Measurements from ENCODE around the gene RPS10.
"Not testable (repeated sequence)": the region's sequence is repeated elsewhere in the genome, so short reads cannot be mapped to it uniquely, and the experiment has no call there.

RPS10 gene

GRCh38 chr6:34375833-34376232, 50.0 kb downstream of the RPS10 start:
- DNase-seq: no peak
- TF ChIP-seq CTCF (IDR thresholded peaks at IDR 0.05; ENCODE audit: low read depth, low read length): no peak
- Histone ChIP-seq H3K36me3 (no peaks in the 10 kb centered on the region; the same call in none of the 2 replicates), H3K4me3 (ENCODE audit: low read depth, low read length) (no peak overlapping the region), H3K27me3 (no peaks in the 10 kb centered on the region), H3K9me3 (no peaks in the 10 kb centered on the region), H3K4me1 (no peaks in the 10 kb centered on the region)

GRCh38 chr6:34374508-34374907, 51.4 kb downstream of the RPS10 start:
- Histone ChIP-seq H3K36me3 (peaks cover 6% of the 10 kb centered on the region), H3K4me1 (no peaks in the 10 kb centered on the region), H3K4me3 (ENCODE audit: low read depth, low read length) (no peak overlapping the region), H3K27me3 (no peaks in the 10 kb centered on the region), H3K9me3 (no peaks in the 10 kb centered on the region)
- DNase-seq: no peak
- TF ChIP-seq CTCF (IDR thresholded peaks at IDR 0.05; ENCODE audit: low read depth, low read length): no peak

- Histone ChIP-seq H3K27me3 (no peaks in the 10 kb centered on the region), H3K4me3 (ENCODE audit: low read depth, low read length) (no peak overlapping the region), H3K4me1 (no peaks in the 10 kb centered on the region), H3K9me3 (no peaks in the 10 kb centered on the region), H3K36me3 (peaks cover 6% of the 10 kb centered on the region)
- no peak for DNase-seq
- TF ChIP-seq CTCF (IDR thresholded peaks at IDR 0.05; ENCODE audit: low read depth, low read length): no peak
Measured at GRCh38 chr6:34374069-34374468, 51.8 kb downstream of the RPS10 start.

GRCh38 chr6:34373511-34373910, 52.4 kb downstream of the RPS10 start:
- Histone ChIP-seq H3K4me1 (no peaks in the 10 kb centered on the region), H3K36me3 (peaks cover 6% of the 10 kb centered on the region), H3K27me3 (no peaks in the 10 kb centered on the region), H3K4me3 (ENCODE audit: low read depth, low read length) (no peak overlapping the region), H3K9me3 (no peaks in the 10 kb centered on the region)
- no peak for TF ChIP-seq CTCF (IDR thresholded peaks at IDR 0.05; ENCODE audit: low read depth, low read length)
- no peak for DNase-seq

- H3K4me1 ChIP-seq; H3K27me3 ChIP-seq; DNase-seq; H3K36me3 ChIP-seq; H3K9me3 ChIP-seq; H3K4me3 ChIP-seq (ENCODE audit: low read depth, low read length): not testable (repeated sequence)
Measured at GRCh38 chr6:34371865-34372264, 54.0 kb downstream of the RPS10 start.

- Histone ChIP-seq H3K4me1 (no peaks in the 10 kb centered on the region), H3K36me3 (peaks cover 6% of the 10 kb centered on the region), H3K4me3 (ENCODE audit: low read depth, low read length) (no peak overlapping the region), H3K9me3 (no peaks in the 10 kb centered on the region), H3K27me3 (no peaks in the 10 kb centered on the region)
- no peak for DNase-seq
- no peak for TF ChIP-seq CTCF (IDR thresholded peaks at IDR 0.05; ENCODE audit: low read depth, low read length)
Measured at GRCh38 chr6:34370361-34370760, 55.5 kb downstream of the RPS10 start.

- no peak for TF ChIP-seq CTCF (IDR thresholded peaks at IDR 0.05; ENCODE audit: low read depth, low read length)
- no peak overlapping the region for H3K4me3 ChIP-seq (ENCODE audit: low read depth, low read length)
- no peak for DNase-seq
- H3K27me3 ChIP-seq: no peaks in the 10 kb centered on the region
- no peaks in the 10 kb centered on the region for H3K4me1 ChIP-seq
- peaks cover 6% of the 10 kb centered on the region for H3K36me3 ChIP-seq
- no peaks in the 10 kb centered on the region for H3K9me3 ChIP-seq
Measured at GRCh38 chr6:34369385-34369784, 56.5 kb downstream of the RPS10 start.
